HEK293T (cell line): ENCODE results near the gene OVOL1.

Source experiments
- CTCF ChIA-PET: fragments of 350-600 bp; formaldehyde crosslinking; extraction: SDS; loops from one replicate; lab custom pipeline; 2021; ENCODE audit warnings: antibody characterized with exemption, inconsistent platforms; lab: Yijun Ruan, JAX
- POLR2A ChIA-PET: fragments of 350-600 bp; formaldehyde crosslinking; extraction: SDS; loops from one replicate; lab custom pipeline; 2020; ENCODE audit warnings: antibody characterized with exemption, inconsistent platforms; lab: Yijun Ruan, JAX
- DNase-seq: peaks from one replicate; pipeline ENCODE4 v3.0.0; 2012; ENCODE audit warnings: mixed read lengths; ENCODE audit errors: extremely low spot score
- ARNT ChIP-seq: fragments of 450-650 bp; IDR thresholded peaks from 2 replicates; pipeline ENCODE4 v1.6.1; 2017; ENCODE audit warnings: mild to moderate bottlenecking
- BHLHE40 ChIP-seq: fragments of 450-650 bp; IDR thresholded peaks from 2 replicates; pipeline ENCODE4 v1.6.1; 2016; ENCODE audit warnings: mild to moderate bottlenecking, moderate library complexity, borderline replicate concordance
- CTBP1 ChIP-seq: fragments of 450-650 bp; IDR thresholded peaks from 2 replicates; pipeline ENCODE4 v1.6.1; 2016; ENCODE audit warnings: borderline replicate concordance
- ELF4 ChIP-seq: fragments of 450-650 bp; IDR thresholded peaks from 2 replicates; pipeline ENCODE4 v1.6.1; 2017; ENCODE audit warnings: antibody characterized with exemption
- FOXA1 ChIP-seq: fragments of 450-650 bp; IDR thresholded peaks from 2 replicates; pipeline ENCODE4 v1.6.1; 2016; ENCODE audit warnings: mild to moderate bottlenecking
- FOXK2 ChIP-seq: fragments of 450-650 bp; IDR thresholded peaks from 2 replicates; pipeline ENCODE4 v1.6.1; 2016; ENCODE audit warnings: mild to moderate bottlenecking
- FOXM1 ChIP-seq: fragments of 450-650 bp; IDR thresholded peaks from 2 replicates; pipeline ENCODE4 v1.6.1; 2017; ENCODE audit warnings: mild to moderate bottlenecking, borderline replicate concordance
- HDGF ChIP-seq: fragments of 450-650 bp; IDR thresholded peaks from 2 replicates; pipeline ENCODE4 v1.6.1; 2017; ENCODE audit warnings: antibody characterized with exemption, borderline replicate concordance
- L3MBTL2 ChIP-seq: fragments of 450-650 bp; conservative IDR thresholded peaks from 2 replicates; pipeline ENCODE4 v1.6.1; 2016; ENCODE audit warnings: mild to moderate bottlenecking
- LEF1 ChIP-seq: fragments of 450-650 bp; IDR thresholded peaks from 2 replicates; pipeline ENCODE4 v1.6.1; 2017; ENCODE audit warnings: mild to moderate bottlenecking, borderline replicate concordance
- NFRKB ChIP-seq: fragments of 450-650 bp; IDR thresholded peaks from 2 replicates; pipeline ENCODE4 v1.6.1; 2016; ENCODE audit warnings: mild to moderate bottlenecking, moderate library complexity
- SP1 ChIP-seq: fragments of 450-650 bp; IDR thresholded peaks from 2 replicates; pipeline ENCODE4 v1.6.1; 2017
- SUZ12 ChIP-seq: fragments of 450-650 bp; IDR thresholded peaks from 2 replicates; pipeline ENCODE4 v1.6.1; 2016; ENCODE audit warnings: mild to moderate bottlenecking
- TARDBP ChIP-seq: fragments of 450-650 bp; IDR thresholded peaks from 2 replicates; pipeline ENCODE4 v1.6.1; 2016
- ZNF384 ChIP-seq: fragments of 450-650 bp; IDR thresholded peaks from 2 replicates; pipeline ENCODE4 v1.6.1; 2016
- TF ChIP-seq, protein P1 (sequence below): fragments of 450-650 bp; IDR thresholded peaks from 2 replicates; pipeline ENCODE4 v1.6.1; 2016

Gene OVOL1

DNA sequence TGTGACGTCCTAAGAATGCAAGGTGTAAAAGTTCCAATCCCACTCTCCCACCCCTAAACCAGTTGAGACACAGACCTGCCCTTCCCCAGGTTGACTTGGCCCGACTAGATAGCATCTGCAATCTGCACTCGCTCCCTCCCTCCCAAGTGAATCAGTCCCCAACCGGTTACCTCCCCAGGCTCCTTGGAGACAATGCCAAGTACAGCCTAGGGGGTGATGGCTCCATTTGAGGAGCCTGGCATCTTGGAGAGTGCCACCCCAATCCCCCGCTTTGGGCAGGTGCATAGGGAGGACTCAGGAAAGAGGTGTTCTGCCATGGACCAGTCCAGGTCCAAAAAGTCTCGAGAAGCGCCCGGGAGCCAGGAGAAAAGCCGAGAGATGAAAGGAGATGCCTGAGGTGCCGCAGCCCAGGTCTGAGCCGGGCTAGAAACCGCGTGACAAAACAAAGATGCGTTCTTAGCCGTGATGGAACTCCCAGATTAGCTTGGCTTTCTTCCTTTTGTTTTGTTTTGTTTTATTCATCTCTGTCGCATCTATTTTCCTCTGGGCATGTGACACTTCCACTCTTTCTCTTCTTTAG is 28.2 kb downstream of the OVOL1 start:
- CTCF ChIA-PET = interaction anchor here (3.7 kb wide), 1 partner anchor 35 kb away, joined by 15 read pairs; the partner anchor contains the start of gene AP5B1
- POLR2A ChIA-PET = interaction anchor here (3.4 kb wide), 1 partner anchor 95 kb away, joined by 15 read pairs; the partner anchor contains the start of gene RNASEH2C
- TF ChIP-seq L3MBTL2 = no peak
- TF ChIP-seq BHLHE40 = no peak
- TF ChIP-seq ELF4 = no peak
- TF ChIP-seq SP1 = no peak
- TF ChIP-seq HDGF = no peak
- TF ChIP-seq CTBP1 = no peak
- TF ChIP-seq FOXA1 = no peak
- TF ChIP-seq TARDBP = no peak
- no peak for TF ChIP-seq FOXK2
- no peak for TF ChIP-seq ZNF384
- no peak for TF ChIP-seq FOXM1
- no peak for TF ChIP-seq LEF1
- no peak for TF ChIP-seq ARNT
- no peak for TF ChIP-seq NFRKB
- no peak for TF ChIP-seq SUZ12
- TF ChIP-seq, protein P1, sequence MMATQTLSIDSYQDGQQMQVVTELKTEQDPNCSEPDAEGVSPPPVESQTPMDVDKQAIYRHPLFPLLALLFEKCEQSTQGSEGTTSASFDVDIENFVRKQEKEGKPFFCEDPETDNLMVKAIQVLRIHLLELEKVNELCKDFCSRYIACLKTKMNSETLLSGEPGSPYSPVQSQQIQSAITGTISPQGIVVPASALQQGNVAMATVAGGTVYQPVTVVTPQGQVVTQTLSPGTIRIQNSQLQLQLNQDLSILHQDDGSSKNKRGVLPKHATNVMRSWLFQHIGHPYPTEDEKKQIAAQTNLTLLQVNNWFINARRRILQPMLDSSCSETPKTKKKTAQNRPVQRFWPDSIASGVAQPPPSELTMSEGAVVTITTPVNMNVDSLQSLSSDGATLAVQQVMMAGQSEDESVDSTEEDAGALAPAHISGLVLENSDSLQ = no peak
- DNase-seq = no peak

DNA sequence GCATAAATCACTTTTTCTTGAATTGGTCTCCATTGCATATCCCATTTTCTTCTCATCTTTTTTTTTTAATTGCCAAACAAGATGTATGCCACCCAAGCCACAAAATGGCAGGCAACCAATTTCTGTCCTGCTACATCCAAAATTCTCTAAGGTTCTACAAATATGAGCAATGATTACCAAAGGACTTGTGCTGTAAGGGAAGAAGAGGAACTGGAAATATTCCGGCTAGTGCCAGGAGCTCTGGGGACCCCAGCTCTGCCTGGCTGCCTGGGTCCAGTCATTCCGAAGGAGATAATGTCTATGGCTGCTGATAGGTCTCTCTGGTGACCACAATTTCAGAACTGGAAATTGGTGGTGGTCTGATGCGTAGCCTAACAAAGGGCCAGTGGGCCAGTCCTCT is 29.8 kb downstream of the OVOL1 start:
- no peak for TF ChIP-seq ZNF384
- TF ChIP-seq LEF1 = no peak
- TF ChIP-seq ARNT = no peak
- TF ChIP-seq ELF4 = no peak
- no peak for TF ChIP-seq HDGF
- TF ChIP-seq FOXM1 = no peak
- no peak for TF ChIP-seq L3MBTL2
- no peak for TF ChIP-seq NFRKB
- TF ChIP-seq CTBP1 = no peak
- TF ChIP-seq, protein P1 = no peak
- no peak for TF ChIP-seq FOXK2
- TF ChIP-seq BHLHE40 = no peak
- no peak for TF ChIP-seq FOXA1
- no peak for TF ChIP-seq SP1
- TF ChIP-seq TARDBP = no peak
- no peak for TF ChIP-seq SUZ12
- POLR2A ChIA-PET = interaction anchor here (1.0 to 3.4 kb wide), 5 partner anchors 37 to 105 kb away, joined by 4 to 27 read pairs (median 8); partner anchors contain the start of genes KAT5 and RNASEH2C
- no peak for DNase-seq
- CTCF ChIA-PET = interaction anchor here (1.0 to 3.7 kb wide), 4 partner anchors 36 to 105 kb away, joined by 4 to 15 read pairs (median 4); partner anchors contain the start of genes AP5B1, KAT5 and MUS81

DNA sequence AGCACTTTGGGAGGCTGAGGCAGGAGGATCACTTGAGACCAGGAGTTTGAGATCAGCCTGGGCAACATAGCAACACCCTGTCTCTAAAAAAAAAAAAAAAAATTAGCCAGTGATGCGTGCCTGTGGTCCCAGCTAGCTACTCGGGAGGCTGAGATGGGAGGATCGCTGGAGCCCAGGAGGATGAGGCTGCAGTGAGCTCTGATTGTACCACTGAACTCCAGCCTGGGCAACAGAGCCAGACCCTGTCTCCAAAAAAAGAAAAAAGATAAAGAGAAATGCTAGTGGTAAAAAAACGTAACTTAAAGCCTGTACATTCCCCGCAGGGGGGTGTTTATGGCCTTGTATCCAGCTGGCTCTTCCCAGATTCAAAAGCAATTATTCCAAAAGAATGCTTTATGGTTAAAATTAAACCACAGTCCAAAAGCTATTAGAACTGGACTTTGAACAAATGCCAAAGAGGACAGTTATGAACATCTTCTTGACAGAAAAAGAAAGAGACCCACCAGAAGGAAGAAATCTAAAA is 30.5 kb downstream of the OVOL1 start:
- ChIA-PET POLR2A (interaction anchor here (0.6 to 3.4 kb wide), 7 partner anchors 29 to 137 kb away, joined by 3 to 27 read pairs (median 4); partner anchors contain the start of genes KAT5 and RNASEH2C), CTCF (interaction anchor here (1.1 to 3.7 kb wide), 5 partner anchors 33 to 106 kb away, joined by 3 to 15 read pairs (median 5); partner anchors contain the start of genes AP5B1, KAT5 and MUS81)
- DNase-seq = no peak
- peak; percentile 74 for TF ChIP-seq ZNF384
- TF ChIP-seq FOXM1 = no peak

DNA sequence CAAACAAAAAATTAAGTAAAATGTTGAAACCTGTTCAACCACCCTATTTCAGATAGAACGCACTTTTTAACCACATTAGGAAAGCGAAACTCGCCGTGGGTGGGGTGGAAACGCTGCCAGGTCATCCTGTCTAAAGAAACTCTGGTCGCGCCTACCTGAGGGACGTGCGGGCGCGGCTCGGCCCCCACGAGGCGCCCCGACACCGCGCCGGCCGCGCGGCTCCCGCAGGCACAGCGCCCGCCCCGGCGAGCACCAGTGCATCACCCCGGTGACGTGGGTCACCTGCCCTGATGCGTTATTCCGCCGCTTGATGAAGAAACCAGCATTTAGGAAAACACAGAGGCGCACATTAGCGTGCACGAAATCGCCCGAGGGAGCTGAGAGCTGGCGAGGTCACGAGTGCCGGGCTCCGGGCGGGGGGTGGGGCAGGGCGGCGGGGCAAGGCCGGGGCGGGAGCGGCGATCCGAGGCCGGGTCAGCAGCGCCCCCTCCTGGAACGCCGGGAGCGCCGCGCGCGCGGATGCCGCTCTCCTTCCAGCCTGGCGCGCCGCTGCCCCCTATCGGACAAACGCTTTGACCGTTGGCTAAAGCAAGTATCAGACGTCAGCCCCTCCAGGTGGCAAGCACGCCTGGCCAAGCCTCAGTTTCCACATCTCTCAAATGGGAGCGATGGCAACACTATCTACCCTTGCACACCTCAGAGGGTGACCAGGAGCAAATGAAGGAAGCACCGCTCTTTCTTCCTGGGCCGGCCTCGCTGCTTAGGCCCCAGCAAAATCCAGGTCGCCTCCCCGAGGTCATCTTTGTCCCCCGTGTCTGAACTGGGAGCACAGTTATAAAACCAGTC is 31.2 kb downstream of the OVOL1 start:
- CTCF ChIA-PET = interaction anchor here (0.5 to 3.7 kb wide), 9 partner anchors 9 to 106 kb away, joined by 3 to 15 read pairs (median 4); partner anchors contain the start of genes AP5B1, KAT5 and MUS81
- TF ChIP-seq NFRKB (no peak), FOXM1 (peak; percentile 67; the same call in 1 of the 2 replicates), ARNT (peak; percentile 53; the same call in 1 of the 2 replicates)
- POLR2A ChIA-PET = interaction anchor here (0.6 to 3.4 kb wide), 9 partner anchors 11 to 136 kb away, joined by 3 to 27 read pairs (median 4); partner anchors contain the start of genes CCDC85B, KAT5 and RNASEH2C
- peak; percentile 96 for DNase-seq

DNA sequence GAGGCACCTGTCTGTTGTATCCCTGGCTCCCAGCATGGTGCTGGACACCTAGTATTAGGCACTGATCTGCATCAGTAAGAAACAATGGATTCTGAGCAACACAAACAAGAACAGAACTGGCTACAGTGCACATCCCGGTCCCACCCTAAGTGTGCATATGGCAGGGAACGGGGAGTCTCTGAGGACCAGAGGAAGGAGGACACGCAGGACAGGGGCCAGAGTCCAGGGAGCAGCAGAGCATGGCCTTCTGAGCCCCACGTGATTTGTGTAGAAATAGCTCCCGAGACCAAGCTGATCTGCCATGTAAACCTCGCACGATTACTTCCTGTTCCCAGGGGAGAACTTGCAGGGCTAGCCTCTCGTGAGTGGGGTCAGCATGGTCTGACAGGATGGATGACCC is 34.2 kb downstream of the OVOL1 start:
- POLR2A ChIA-PET = no interaction called here
- DNase-seq = no peak
- TF ChIP-seq SUZ12 (no peak), ARNT (no peak), NFRKB (no peak), FOXM1 (no peak), LEF1 (no peak), TARDBP (no peak), ELF4 (no peak), CTBP1 (no peak), FOXA1 (no peak), ZNF384 (no peak), HDGF (no peak), SP1 (no peak), L3MBTL2 (no peak), BHLHE40 (no peak), FOXK2 (no peak)
- CTCF ChIA-PET = interaction anchor here (0.6 to 0.8 kb wide), 2 partner anchors 28 to 94 kb away, joined by 3 to 4 read pairs; no protein-coding TSS in a partner anchor
